HL-60 (cell line): ENCODE results near the gene ENTPD2.

Experiments used
- DNase-seq, 2 experiments: peaks; one replicate each; pipeline ENCODE4 v3.0.0-alpha.2; 2010 to 2020; ENCODE audit warnings: low read depth in 1 of 2, low spot score in 1 of 2
- H3K27ac ChIP-seq: fragments of 250-450 bp; sonication (Bioruptor Pico); replicated peaks from 2 replicates; pipeline ENCODE4 v1.5.1; 2020; ENCODE audit warnings: mild to moderate bottlenecking, moderate library complexity
- H3K27me3 ChIP-seq: fragments of 250-450 bp; sonication (Bioruptor Pico); 2 replicates; pipeline ENCODE4 v1.5.1; 2021; ENCODE audit warnings: mild to moderate bottlenecking, moderate library complexity; ENCODE audit not compliant: insufficient read depth, poor library complexity, severe bottlenecking
- H3K4me3 ChIP-seq: replicated peaks from 2 replicates; pipeline ENCODE4 v1.5.1; 2011; ENCODE audit warnings: mild to moderate bottlenecking, control low read depth, low read length; ENCODE audit not compliant: insufficient read depth
- GABPA ChIP-seq: IDR thresholded peaks from 2 replicates; pipeline ENCODE4 v1.6.1; 2012; ENCODE audit warnings: low read depth
- POLR2AphosphoS5 ChIP-seq: IDR thresholded peaks from 2 replicates; pipeline ENCODE4 v1.6.1; 2012; ENCODE audit warnings: low read depth
- REST ChIP-seq: IDR thresholded peaks from 2 replicates; pipeline ENCODE4 v1.6.1; 2012; ENCODE audit warnings: low read depth; ENCODE audit not compliant: insufficient replicate concordance
- SPI1 ChIP-seq: IDR thresholded peaks from 2 replicates; pipeline ENCODE4 v1.6.1; 2012; ENCODE audit warnings: low read depth, mild to moderate bottlenecking, borderline replicate concordance
- TF ChIP-seq, protein P1 (sequence below): IDR thresholded peaks from one replicate; pipeline ENCODE4 v1.5.1; 2011; ENCODE audit warnings: low read length, control low read depth, inconsistent platforms; ENCODE audit not compliant: insufficient read depth

The ENTPD2 gene

DNA sequence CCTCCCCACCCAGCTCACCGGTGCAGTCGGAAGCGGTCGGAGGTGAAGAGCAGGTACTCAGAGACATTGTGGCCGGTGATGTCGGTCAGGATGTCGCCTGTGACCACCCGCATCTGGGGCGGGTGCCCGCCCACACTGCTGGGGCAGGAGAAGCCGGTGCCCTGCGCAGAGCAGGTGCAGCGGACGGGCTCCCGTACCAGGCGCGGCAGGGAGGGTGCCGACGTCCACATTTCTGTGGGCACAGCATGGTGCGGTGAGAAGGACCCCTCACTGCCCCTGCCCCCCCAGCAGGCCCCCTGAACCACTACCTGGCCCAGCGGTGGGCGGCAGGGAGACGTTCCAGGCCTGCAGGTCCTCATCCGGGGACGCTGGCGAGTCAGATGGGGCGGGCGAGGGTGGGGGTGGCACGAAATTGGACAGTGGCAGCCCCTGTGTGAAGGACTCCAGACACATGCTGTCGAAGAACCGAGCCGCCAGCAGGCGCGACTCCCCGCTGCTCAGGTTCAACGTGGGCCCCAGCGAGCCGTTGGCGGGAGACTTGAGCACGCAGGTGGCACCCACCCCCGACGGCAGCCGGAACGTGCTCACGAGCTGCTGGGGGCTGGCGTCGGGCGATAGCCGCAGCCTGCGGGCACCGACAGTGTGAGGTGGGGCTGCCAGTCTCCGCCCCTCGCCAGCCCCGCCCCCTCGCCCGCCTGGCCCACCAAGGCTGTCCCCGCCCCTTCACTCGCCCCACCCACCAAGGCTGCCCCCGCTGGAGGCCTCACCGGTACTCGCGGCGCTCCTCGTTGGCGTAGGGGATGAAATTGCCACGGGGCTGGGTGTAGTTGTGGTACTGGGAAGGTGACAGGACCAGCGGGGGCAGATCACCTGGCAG lies 40.9 kb downstream of the ENTPD2 start:
- Histone ChIP-seq H3K27ac (no peak overlapping the region), H3K27me3 (no peaks in the 10 kb centered on the region), H3K4me3 (no peak overlapping the region)
- TF ChIP-seq GABPA (no peak), SPI1 (no peak), REST (no peak), POLR2AphosphoS5 (no peak)
- TF ChIP-seq, protein P1, sequence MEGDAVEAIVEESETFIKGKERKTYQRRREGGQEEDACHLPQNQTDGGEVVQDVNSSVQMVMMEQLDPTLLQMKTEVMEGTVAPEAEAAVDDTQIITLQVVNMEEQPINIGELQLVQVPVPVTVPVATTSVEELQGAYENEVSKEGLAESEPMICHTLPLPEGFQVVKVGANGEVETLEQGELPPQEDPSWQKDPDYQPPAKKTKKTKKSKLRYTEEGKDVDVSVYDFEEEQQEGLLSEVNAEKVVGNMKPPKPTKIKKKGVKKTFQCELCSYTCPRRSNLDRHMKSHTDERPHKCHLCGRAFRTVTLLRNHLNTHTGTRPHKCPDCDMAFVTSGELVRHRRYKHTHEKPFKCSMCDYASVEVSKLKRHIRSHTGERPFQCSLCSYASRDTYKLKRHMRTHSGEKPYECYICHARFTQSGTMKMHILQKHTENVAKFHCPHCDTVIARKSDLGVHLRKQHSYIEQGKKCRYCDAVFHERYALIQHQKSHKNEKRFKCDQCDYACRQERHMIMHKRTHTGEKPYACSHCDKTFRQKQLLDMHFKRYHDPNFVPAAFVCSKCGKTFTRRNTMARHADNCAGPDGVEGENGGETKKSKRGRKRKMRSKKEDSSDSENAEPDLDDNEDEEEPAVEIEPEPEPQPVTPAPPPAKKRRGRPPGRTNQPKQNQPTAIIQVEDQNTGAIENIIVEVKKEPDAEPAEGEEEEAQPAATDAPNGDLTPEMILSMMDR = no peak
- no peak for DNase-seq

DNA sequence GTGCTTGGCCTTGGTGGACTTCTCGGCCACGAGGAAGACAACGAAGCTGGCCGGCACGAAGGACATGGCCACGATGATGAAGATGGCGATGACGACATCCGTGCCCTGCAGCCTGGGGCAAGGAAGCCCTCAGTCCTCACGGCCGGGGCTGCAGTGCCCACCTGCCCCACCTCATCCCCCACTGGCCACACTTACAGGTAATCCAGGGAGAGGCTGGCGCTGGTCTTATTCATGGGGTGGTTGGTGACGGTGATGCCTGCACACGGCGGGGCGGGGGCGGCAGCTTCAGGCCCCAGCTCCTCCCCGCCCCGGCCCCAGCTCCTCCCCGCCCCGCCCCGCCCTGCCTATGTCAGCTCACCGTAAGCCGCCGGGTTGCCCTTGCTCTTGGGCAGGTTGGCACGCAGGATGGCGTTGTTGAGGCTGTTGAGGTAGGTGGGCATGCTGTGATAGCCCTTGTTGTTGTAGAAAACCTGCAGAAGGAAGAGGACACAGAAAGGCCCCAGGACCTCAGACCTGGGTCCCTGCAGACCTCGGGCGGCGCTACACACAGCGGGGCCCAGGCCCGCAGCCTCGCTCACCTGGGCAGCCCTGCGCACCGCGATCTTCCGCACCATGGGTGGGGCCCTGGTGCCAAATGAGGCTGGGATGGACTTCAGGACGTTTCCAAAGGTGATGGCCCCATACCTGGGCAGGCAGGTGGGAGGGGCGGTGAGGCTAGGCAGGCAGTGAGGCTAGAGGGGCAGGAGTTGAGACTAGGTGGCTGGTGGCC lies 41.8 kb downstream of the ENTPD2 start:
- no peak for DNase-seq
- Histone ChIP-seq H3K27ac (no peak overlapping the region), H3K4me3 (no peak overlapping the region), H3K27me3 (no peaks in the 10 kb centered on the region)
- TF ChIP-seq REST (no peak), GABPA (no peak), POLR2AphosphoS5 (no peak), SPI1 (no peak)
- TF ChIP-seq, protein P1 = no peak

DNA sequence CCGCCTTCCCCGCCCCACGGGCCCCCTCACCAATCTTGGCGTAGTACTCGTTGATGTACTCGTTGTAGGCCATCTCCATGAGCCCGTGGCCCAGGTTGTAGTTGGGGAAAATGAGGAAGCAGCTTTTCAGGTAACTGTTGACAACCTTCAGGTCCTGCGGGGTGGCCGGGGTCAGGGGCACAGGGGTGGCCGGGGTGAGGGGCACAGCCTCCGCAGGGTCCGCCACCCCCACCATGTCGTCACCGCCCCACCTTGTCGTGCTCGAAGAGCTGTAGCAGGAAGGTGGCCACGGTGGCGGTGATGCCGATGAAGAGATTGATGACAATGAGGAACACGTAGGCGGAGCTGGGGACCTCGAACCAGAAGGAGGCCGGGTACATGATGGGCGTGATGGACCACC lies 42.7 kb downstream of the ENTPD2 start:
- Histone ChIP-seq H3K4me3 (no peak overlapping the region), H3K27ac (no peak overlapping the region), H3K27me3 (no peaks in the 10 kb centered on the region)
- no peak for TF ChIP-seq GABPA
- no peak for TF ChIP-seq SPI1
- TF ChIP-seq, protein P1 = no peak
- TF ChIP-seq REST = no peak
- TF ChIP-seq POLR2AphosphoS5 = no peak
- no peak for DNase-seq
